UCSD-AML1 (cell line): ENCODE results near the gene CYP46A1.
"Not testable (repeated sequence)": the region's sequence is repeated elsewhere in the genome, so short reads cannot be mapped to it uniquely, and the experiment has no call there.

Experiments
- DNase-seq: peaks from one replicate; lab custom pipeline; 2025; ENCODE audit not compliant: unreplicated experiment; lab: John Stamatoyannopoulos, UW

The CYP46A1 gene

DNA sequence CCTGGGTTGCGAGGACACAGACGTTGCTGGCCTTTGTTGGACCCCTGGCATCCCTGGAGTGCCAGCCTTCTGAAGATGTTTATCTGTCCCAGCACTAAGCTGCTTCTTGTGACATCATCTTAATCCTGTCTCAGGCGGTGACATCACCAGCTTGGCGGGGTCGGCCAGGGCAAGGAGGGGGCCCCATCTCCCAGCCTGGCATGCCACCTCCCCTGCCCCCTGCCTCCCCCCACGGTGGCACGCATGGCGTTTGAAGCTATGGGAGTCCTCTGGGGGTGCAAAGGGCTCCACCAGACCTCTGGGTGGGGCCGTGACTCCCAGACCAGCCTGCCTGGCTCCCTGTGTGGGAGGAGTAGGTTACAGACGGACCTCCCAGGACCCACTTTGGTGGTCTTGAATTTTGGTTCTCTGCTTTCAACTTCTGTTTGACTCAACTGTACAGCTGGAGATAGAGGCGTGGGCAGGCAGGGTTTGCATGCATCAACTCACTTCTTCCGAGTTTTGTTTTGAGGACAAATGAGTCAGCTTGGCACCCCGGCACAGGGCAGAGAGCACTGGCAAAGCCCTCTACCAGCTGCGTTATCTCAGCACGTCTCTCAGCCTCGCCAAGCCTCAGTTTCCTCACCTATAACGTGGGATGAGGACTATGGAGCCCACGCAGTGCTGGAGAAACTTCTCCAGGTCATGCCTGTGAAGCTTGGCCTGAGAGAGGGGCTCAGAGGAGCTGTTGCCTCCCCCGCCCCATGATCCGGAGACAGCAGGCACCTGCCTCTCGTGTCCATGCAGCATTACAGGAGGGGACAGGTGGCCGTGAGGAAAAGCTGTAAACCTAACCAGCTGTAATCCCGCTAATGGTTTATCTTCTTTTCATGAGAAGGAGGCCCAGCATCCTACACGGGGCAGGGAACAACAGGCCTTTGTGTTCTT, 70.3 kb downstream of the CYP46A1 start:
- no peak for DNase-seq

DNA sequence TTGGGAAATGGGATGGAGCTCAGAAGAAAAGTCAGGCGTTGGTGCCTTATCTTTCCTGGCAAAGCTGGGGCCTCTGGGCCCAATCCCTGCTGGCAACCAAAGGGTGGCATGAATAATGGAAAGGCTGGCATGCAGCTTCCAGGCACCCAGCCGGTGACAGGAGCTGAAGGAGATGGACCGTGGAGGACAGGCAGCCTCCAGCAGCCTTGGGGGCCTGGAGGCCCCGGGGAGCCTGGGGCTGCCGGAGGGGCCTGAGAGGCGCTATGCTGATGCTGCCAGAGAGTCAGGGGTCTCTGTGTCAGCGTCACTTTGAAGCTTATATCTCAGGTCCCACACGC, 70.9 kb downstream of the CYP46A1 start:
- no peak for DNase-seq

DNA sequence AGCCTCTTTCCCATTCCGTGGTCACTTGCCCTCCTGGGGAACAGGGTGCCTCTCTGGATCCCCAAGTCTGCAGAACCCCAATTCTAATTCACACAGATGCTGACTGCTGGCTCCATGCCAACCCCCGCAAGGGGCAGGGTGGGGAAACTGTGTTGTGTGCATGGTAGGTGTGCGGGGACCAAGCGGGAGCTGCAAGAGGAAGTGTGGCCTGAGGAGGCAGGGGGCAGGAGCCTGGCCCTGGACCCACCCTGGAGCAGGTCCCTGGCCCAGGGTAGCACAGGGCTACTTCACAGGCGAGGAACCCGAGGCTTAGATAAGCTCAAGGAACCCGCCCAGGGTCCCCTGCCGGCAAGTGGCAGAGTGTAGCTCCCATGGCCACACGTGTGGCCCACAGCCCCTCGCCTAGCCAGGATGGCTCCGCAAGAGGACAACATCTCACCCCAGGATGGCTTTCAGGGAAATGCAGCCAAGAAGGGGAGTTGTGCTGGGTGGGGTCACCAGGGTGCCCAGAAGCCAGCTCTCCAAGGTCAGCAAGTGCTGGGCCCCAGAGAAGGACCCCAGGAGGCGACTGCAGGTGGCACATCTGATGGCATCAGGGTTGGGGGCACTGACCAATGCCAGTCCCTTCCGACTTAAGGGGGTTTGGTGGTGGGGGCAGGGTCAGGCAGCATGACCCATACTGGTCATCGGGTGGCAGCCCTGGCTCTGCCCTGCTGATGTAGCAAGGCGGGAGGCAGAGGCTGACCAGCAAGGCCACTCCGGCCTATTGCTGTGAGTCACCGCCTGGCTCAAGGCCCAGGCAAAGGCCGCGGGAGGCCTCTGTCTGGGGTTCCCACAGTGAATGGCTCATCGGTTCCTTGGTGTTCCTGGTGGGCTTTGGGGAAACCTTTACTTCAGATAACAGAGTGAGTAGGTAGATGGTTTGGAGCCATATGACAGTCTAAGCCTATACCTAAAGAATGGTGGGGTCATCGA, 71.8 kb downstream of the CYP46A1 start:
- no peak for DNase-seq

DNA sequence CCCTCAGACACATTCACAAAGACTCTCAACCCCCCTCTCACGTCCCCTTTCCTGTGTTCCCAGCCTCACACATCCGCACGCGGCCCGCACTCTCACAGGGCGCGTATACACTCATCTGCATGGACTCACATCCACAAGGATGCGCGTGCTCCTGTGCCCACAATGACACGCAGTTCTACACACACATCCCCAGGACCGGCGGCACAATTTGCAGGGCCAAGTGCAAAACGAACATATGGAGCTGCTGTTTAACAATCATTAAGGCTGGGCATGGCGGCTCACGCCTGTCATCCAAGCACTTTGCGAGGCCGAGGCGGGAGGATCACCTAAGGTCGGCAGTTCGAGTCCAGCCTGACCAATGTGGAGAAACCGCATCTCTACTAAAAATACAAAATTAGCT, 72.7 kb downstream of the CYP46A1 start:
- DNase-seq: no peak

DNA sequence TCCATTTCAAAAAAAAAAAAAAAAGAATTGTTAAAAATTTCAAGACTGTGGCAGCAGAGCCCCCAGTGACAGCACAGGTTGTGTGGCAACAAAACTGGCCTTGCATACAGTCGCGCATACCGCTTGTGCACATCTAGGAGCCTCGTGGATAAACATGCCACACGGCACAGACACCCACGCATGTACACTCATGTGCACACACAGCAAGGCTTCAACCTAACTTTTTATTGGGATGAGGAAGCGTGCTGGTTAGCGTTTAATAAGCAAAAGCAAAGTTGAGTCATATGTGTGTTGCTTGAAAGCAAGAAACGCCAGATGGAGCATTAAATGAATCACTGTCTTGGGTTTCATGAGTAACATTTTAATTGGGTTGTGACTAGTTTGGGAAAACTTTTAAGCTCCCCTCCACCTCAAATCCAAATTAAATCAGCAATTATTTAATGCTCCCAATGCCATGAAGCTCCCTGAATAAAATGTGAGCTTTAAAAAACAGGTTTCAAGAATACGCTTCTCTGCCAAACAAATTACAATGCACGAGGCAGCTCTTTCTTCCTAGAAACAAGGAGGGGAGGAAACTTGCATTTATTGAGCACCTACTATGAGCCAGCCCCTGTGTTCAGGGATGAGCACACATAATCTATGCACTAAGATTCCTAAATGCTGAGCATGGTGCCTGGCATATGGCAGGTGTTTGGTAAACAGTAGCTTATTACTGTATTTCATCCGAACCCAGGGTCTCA, 73.4 kb downstream of the CYP46A1 start:
- no peak for DNase-seq

DNA sequence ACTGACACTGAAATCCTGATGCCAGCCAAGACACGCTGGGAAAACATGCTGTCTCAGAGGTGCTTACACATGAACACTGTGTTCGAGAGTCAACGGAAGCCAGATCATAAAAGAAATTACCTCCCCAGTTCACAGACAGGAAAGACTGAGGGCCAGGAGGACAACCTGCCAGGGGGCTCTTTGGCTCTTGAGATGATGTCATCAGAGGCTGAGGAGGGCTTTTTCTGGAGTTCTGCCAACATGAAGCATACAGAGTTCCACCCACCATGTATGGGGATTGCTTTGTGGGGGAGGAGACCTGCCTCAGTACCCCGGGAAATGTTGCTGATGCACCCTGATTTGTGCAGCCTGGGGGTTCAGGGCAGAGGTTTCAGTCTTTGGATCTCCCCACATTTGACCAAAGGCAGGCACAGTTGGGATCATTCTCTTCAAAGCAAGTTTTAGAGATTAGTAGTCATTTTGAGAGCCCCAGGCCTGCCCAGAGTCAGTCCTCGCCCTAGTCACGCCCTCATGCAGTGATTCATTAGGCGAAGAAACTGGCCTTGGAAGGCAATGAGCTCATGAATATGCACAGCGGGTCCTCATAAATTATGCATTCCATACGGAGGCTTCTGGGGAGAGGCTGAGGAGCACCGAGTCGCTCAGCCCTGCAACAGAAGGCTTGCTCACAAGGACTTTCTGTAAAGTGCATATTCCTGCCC, 74.2 kb downstream of the CYP46A1 start:
- no peak for DNase-seq

DNA sequence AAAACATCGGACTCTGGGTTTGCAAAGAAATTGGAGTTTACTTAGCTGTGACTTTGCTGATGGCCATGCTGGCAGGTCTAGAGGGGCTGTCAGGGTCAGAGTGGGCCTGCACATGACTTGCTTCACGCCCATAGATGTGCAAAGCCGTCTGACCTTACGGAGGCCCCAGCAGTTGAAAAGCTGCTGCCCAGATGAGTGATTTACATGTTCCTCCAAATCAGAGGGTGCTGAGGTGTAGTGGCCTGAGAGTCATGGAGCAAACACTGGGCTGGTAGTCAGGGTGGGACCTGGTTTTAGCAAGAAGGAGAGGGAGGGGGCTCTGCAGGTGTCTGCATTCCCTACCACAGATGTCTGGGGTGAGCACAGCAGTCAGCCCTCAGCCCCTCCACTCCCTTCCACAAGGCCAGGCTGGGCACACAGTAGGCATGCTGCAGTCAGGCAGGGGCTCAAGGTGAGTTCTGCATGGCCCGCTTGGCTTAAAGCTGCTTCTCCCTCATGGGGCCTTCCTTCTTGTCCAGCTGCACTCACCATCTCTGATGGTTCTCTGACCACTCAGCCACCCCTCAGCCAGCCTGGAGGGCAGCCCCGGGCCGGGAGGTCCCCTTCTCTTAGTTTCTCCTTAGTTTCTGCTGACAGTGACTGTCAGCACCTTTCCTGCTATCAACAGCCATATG, 74.9 kb downstream of the CYP46A1 start:
- DNase-seq: no peak

DNA sequence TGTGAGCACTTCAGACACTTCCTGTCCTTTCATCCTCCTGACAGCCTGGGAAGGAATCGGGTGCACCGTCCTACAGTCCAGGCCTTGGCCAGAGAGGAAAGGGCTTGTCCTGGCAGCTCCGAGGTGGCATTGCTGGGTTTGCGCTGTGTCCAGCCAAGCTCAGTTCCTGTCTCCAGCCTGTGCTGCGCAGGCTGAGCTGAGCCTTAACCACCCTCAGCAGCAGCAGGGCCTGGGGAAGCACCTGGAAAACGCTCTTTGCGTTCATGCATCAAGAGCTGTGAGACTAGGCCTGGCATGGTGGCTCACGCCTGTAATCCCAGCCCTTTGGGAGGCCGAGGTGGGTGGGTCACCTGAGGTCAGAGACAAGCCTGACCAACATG, 75.4 kb downstream of the CYP46A1 start:
- no peak for DNase-seq

DNA sequence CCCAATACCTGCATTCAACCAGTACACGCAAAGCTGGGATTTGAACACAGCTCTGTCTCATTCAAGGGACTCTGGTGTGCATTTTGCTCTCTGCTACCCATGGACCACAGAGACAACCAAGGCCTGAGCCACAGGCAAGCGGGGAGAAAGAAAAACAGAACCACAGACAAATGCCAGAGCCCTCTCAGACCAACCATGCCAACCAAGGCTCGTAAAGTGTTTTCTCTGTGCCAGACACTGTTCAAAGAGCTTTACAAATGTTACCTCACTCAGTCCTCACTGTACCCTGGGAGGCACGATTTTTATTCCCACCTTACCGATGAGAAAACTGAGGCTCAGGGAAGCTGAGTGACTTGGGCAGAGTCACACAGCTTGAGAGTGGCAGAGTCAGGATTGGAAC, 76.7 kb downstream of the CYP46A1 start:
- DNase-seq: no peak

DNA sequence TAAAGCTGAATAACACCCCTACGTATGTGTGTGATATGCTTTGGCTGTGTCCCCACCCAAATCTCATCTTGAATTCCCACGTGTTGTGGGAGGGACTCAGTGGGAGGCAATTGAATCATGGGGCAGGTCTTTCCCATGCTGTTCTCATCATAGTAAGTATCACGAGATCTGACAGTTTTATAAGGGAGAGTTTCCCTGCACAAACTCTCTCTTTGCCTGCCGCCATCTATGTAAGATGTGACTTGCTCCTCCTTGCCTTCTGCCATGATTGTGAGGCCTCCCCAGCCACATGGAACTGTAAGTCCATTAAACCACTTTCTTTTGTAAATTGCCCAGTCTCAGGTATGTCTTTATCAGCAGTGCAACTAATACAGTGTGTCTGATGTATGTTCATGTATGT, 78.8 kb downstream of the CYP46A1 start:
- DNase-seq: not testable (repeated sequence)

DNA sequence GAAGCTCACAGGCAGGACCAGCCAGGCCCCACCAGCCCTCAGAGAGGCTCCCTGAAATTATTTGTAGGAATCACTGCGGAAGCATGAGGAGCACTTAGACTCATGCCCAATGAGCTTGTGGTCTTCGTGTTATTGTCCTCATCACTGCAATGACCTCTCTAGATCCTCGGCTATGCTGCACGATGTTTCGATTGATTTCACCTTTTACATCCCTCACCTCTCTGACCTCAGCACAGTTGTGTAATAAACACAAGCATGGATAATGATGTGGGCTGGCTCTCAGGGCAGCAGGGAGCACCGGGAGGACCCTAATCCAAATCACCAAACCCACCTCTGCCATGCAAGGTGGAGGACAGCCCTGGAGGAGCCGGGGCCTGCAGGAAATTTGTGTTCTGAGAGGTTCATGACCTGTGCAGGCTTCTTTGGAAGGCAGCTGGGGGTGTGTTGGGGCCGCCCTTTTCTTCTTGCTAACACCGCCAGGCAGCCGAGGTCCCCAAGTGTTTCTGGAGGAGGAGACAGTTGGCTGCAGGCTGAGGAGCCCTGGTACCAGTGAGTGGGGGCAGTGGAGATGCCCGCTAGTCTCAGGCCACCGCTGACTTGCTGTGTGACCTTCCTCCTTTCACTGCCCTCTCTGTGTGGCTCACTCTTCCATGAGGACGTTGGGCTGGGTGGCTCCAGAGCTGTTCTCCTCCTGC, 79.6 kb downstream of the CYP46A1 start:
- no peak for DNase-seq

DNA sequence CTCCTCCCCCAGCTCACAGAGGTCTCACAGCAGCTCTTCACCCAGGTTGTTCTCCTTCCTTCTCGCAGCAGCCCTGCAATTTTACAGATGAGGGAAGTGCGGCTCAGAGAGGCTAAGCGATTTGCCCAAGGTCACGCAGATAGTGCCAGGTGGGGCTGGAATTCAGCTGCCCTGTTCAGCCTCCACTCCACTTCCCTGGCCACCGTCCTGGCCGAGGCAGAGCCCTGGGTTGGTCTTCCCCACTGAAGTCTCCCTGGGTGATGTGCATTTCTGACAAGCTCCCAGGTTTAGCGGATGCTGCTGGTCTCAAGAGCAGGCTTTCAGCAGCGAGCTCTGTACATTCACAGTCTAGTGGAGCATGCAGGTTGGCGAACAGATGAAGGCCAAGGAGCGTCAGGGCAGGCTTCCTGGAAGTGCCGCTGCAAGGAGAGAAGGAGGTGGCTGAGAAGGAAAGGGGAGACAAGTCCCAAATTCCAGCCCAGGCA, 80.2 kb downstream of the CYP46A1 start:
- DNase-seq: no peak

DNA sequence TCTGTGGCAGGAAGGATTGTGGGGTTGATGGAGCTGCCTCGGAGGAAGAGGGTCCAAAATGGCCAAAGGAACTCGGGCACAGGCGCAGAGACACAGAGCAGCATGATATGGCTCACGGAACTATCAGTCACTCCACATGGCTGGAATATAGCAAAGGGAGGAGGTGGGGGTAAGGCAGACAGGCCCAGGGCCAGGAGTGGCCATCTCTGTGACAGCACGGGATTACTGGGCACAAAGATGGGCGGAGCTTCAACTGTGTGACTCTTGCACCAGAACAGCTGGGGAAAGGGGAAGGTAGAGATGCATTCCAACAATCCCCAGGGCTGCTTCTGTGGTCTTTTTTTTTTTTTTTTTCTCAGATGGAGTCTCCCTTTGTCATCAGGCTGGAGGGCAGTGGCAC, 84.3 kb downstream of the CYP46A1 start:
- no peak for DNase-seq

DNA sequence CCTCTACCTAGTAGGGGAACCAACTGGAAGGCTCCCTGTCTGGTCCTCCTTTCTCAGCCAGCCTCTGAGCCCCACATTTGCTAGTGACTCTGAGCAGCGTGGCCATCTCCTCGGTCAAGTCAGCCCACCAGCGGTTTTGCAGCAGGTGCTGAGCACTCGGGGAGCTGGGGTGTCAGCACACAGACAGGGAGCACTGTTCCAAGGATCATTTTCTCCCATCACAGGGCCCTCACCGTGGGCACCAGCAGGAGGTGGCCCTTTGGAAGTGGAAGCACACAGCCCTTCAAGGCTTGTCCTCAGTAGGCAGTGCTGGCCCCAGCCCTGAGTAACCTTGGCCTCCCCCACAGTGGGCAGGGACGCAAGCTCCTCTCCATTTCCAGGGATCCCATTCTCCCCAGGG, 85.0 kb downstream of the CYP46A1 start:
- DNase-seq: no peak

DNA sequence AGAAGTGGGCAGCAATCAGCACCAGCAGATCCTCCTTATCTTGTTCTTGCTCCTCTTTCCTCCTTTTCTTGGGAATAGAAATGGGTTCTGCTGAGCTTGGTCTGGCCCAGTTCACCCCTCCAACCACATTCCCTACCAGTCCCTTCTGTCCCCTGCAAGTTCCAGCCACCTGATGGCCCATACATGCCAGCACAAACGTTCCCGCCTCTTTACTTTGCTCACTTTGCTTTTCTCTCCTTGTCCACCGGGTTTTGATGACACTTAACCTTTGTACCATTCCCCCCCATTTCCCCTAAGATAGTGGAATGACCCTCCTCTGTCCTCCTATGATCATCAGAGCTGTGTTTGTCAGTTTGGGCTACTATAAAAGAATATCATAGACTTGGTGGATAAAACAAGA, 85.7 kb downstream of the CYP46A1 start:
- no peak for DNase-seq

DNA sequence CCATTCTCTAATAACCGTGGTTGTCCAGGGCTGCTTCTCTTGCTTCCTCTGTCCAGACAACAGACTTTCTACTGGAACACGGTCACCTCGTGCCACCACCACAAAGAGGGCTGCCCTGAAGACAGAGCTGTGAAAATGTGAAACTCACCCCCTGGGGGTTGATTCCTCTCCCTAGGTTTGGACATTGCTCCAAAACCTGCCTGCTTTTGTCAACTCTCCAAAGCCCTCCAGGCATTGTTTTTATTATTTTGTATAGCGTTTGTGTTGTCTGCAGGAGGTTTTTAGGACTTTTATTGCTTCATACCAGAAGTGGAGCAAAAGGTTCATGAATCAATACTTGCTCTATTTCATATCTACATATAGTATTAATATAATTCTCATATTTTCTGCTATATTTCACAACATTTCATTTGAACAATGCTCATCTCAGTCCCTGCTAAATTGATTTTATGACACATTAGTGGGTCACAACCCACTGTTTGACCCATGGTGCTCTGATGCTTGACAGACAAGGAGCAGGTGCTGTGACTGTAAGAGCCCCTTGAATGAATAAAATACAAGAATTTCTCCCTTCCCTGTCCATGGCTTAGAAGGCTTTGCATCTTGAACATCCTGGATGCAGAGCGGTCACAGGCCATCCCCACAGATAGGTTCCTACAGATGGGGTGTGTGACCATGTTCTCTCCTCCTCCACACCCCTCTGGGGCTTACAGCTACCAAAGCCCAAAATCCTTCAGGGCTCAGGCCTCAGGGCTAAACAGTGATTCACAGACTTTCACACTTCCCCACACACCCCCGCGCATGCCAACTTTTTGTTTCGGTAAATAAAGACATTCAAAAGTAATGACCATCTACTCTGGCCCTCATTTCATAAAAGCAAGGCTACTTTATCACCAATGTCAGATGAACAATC, 88.5 kb downstream of the CYP46A1 start:
- no peak for DNase-seq

DNA sequence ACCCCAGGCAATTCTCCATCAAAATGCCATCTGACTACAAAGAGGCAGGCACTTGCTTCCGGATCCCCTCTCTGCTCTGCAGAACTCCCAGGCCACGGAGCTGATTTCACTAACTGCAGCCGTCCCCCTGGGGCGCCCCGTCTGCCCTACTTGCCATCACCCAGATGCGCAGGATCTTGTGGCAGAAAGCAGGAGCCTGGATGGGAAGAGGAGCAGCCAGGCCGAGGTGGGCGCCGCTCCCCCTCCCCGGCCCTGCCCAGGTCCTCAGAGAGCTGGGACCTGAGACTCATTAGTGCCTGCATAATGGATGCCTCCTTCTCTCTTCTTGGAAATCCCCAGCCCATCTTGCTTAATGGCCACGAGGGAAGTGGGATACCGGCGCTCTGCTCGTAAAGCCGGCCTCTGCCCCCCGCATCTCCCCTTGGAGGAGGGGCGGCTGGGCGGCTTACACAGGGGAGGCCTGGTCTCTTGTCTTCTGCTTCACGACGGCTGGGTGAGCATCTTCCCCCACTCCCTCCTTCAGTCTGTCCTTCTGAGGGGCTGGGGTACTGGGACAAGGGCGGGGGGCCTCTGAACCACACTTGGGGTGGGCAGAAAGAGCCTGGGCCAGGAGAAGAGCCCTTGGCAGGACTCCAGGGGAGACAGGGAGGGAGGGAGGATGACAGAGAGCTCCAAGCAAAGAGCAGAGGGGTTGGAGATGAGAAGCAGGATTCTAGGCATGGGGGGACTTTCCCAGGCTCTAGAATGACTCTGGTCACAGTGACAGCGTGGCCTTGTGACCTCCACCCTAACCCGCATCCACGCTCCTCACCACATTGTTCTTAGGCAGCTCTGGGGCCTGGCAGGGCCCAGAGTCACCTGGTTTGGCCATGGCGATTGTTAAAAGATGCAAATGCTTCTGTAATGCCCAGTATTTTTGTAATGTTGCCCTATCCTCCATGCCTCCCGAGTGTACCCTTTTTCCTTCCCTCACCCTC, 89.7 kb downstream of the CYP46A1 start:
- no peak for DNase-seq
